ENCODE results near the gene TOX2.

DNA sequence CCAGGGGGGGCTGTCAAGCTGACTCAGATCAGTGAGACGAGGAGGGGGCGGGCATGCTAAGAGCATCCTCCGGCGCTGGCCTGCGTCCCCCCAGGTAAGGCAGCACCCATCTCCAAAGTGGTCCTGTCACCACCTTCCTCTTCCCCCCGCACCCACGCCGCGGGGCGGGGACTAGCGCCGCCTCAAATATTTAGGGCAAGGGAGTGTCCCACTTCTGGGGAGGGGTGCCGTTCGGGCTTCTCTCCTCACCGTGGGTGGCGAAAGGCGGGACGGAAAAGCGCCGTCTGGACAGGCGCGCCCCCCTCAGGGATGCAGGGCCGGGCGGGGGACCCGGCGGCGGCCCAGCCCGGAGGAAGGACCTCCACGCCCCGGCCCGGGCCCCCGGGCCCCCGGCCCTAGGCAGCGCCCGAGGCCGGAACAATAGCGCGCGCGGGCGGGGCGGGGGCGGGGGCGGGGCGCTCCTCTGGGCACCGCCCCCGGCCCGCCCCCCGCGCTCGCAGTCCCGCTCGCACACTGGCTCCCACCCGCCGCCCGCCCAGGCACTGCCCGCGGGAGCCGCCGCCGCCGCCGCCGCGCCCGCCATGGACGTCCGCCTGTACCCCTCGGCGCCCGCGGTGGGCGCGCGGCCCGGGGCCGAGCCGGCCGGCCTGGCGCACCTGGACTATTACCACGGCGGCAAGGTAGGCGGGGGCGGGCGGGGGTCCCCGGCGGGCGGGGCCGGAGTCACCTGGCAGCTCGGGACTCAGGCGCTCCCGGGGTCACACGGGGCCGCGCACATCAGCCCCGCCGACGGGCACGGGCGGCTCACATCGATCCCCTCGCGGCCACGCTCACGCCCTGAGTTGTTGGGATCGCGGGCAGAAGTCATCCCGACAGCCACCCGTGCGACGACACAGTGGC, at the start of gene TOX2:
- TF ChIP-seq, protein P1, sequence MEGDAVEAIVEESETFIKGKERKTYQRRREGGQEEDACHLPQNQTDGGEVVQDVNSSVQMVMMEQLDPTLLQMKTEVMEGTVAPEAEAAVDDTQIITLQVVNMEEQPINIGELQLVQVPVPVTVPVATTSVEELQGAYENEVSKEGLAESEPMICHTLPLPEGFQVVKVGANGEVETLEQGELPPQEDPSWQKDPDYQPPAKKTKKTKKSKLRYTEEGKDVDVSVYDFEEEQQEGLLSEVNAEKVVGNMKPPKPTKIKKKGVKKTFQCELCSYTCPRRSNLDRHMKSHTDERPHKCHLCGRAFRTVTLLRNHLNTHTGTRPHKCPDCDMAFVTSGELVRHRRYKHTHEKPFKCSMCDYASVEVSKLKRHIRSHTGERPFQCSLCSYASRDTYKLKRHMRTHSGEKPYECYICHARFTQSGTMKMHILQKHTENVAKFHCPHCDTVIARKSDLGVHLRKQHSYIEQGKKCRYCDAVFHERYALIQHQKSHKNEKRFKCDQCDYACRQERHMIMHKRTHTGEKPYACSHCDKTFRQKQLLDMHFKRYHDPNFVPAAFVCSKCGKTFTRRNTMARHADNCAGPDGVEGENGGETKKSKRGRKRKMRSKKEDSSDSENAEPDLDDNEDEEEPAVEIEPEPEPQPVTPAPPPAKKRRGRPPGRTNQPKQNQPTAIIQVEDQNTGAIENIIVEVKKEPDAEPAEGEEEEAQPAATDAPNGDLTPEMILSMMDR (IDR thresholded peaks at IDR 0.05; ENCODE audit: low read depth, low read length, poor library complexity, severe bottlenecking), result no peak
- no peak for TF ChIP-seq EZH2phosphoT487 (IDR thresholded peaks at IDR 0.05; ENCODE audit: borderline replicate concordance, low read length)
